ENCODE measurements around the gene TANC1.

Gene TANC1

DNA sequence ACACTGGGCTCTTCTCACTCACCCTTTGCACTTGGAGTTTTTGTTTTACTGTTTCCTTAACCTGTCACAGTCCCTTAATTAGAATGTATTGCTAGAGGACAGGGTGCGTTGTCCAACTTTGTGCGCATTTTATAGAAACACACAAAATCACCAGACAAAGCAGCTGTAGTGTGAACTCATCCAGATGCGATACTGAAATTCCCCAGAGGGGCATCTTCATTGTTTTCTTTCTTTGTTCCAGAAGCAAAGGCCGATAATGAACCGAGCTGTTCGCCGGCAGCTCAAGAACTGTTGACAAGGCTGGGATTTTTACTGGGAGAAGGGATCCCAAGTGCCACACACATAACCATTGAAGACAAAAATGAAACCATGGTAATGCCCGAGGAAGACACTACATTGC is 180.5 kb downstream of the TANC1 start:
- peak; percentile 71 for DNase-seq

DNA sequence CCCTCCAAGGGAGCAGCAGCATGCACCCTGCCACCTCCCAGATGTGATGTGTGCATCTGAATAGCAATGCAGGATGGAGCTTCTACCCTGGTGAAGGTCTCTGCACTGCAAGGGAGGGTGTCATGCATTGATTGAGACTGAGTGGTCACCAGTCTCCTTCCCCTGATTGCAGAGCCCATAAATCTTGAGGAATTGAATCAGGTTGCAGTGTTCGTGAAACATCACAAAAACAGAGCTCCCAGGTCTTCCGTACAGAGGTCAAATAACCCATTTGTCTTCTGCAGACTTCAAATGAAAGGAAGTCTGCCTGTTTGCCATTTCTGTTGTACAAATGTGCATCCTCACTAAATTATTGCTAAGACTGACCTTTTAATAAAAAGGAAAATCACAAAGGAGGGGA is 181.3 kb downstream of the TANC1 start:
- DNase-seq = no peak

DNA sequence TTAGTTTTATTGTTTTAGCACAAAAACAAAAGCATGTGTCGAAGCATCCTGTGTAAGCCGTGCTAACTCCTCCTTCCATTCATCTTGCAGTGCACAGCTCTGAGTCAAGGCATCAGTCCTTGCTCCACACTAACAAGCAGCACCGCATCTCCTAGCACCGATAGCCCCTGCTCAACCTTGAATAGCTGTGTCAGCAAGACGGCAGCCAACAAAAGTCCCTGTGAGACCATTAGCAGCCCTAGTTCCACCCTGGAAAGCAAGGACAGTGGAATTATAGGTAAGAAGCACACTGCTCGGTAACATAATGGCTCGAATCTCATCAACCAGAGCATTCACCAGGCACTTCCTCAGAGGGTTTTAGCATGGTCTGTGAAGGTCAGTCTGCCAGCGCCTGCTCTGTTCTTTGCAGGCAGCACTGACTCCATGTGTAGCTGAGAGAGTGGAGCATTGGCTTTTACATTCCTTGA is 181.9 kb downstream of the TANC1 start:
- peak; percentile 67 for DNase-seq

DNA sequence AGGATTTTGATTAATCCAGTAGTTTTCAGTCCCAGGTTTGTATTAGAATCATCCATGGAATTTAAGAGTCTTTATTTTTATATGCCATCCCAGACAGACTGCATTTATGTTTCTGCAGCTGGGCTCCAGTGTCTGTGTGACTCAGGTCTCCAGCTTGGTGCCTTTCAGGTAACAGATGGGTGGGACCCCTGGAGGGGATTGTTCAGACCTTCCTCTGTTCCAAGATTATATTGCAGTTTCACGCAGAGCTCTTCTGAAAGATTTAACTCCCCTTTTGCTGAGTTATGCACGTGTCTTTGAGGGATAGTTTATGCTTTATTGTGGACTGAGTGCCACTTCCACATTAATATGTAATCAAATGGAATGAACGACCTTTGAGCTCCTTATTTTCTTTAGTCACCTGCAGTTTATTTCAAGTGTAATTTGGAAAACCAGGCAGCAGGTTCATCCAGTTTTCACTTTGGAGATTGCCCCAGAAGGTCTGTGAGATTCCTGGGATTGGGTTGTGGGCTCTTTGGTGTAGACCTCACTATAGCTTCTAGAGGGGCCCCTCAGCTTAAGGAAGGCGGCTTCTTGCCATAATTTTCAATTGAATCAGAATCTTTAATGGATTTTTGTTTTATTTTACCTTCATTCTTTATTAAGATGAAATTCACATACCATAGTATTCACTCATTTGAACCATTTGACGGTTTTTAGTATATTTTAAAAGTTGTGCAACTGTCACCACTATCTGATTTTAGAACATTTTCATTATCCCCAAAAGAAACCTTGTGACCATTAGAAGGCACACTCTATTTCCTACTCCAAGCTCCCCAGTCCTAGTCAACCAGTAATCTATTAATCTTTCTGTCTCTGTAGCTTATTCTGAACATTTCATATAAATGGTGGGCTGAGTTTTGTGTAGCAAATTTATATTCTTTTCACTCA is 183.0 kb downstream of the TANC1 start:
- no peak for DNase-seq

DNA sequence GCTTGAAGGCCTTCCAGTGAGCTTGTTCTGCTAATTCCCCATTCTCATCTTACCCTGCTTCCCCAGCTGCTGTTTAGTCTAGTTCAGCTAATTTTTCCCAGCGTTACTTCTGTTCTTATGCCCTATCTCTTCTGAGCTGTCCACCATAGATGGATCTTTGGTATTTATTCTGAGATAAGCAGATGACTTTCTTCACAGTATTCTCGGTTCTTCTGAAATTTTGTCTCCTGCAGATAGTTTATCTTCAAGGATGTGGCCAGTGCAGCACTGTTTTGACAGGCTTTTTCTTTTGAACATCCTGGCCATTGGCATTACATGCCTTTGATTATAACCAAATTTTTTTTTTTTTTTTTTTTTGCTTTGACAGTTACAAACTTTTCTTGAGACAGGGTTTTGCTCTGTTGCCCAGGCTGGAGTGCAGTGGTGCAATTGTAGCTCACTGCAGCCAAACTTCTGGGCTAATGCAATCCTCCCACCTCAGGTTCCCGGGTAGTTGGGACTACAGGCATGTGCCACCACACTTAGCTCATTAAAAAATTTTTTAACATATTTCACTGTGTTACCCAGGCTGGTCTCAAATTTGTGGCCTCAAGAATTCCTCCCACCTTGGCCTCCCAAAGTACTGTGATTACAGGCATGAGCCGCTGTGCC is 183.8 kb downstream of the TANC1 start:
- no peak for DNase-seq

DNA sequence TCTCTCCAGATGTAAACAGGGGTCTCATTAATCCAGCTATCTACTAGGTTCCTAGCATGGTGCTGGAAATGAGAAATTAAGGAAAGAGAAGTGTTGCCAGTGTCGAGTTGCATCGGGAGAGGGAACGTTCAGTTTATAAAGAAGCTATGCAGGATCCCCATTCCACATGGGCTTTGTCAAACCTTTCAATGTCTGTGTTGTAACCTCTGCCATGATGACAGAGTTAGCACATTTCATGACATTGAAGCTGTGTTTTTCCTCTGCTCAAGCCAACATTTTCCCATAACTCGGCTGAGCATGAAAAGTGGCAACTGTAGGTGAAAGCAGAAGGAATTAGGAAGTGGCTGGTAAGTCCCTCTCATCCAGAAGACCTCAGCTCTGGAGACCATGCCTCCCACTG is 184.6 kb downstream of the TANC1 start:
- no peak for DNase-seq

DNA sequence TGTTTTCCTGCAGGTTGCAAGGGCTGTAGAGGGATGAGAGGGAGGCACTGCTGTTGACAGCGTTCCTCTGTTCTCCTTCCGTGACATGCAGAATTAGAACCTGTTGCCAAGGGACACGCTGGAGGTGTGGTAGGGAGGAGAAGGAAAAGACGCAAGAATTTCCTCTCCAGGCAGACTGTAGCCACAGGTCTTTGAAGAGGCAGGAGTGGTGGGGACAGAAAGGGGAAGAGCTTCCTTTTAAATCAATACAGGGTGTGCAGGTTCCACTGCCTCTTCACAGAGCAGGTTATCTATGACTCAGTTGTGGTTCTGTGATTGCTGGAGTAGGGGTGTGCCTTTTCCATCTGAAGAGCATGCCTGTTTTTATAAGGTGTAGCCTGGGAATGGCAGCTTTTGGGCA is 185.0 kb downstream of the TANC1 start:
- DNase-seq = no peak

DNA sequence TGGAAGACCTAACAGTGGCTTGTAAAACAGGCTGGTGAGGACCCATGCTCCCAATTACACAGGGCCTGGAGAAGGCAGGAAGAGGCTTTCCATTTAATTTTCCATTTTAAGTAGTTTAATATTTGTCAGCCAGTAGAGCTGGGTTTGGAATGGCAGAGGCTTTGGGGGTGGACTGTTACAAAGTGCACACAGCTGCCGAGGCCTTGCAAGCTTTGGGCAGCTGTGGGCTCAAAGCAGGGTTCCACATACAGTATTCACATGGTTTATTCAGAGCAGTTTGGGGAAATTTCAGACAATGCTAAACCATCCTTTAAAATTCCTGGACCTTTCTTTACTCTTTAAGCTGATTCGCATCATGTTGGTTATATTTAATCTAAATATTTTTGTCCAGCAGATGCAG is 185.5 kb downstream of the TANC1 start:
- no peak for DNase-seq

DNA sequence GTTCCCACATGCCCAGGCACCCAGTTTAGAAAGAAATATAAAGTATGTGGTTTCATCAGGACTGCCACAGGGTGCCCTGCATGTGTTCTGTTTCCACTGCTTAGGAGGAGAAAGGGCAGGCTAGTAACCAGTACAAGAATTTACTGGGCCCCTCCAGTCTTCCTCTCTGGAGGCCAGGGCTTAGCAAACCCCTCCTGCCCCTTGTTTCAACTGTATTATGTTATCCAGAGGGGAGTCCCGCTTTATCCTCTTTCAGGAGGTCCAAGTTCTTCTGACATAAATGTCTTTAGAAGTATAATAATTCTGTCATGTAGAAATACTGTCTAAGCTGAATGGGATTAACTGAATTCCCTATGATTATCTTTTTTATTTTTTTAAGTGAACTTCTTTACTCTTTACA is 185.9 kb downstream of the TANC1 start:
- no peak for DNase-seq

DNA sequence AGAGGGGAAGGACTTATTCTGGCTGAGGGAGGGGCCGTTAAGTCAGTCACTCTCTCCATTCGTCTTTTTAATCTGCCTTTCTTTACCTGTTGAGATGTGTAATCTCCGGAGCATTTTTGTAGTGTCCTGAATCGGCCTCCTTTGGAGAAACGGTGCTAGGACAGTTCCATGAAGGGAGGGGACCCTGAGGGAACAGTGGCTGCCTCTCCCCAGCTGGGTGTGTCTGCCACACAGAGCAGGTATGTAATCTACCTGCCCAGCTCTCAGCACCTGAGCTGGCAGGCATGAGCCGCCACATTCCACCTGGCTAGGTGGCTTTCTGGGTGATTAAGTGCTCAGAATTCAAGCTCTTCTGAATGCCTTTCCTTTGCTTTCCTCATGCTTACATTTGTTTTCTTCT is 186.9 kb downstream of the TANC1 start:
- DNase-seq = peak; percentile 26

DNA sequence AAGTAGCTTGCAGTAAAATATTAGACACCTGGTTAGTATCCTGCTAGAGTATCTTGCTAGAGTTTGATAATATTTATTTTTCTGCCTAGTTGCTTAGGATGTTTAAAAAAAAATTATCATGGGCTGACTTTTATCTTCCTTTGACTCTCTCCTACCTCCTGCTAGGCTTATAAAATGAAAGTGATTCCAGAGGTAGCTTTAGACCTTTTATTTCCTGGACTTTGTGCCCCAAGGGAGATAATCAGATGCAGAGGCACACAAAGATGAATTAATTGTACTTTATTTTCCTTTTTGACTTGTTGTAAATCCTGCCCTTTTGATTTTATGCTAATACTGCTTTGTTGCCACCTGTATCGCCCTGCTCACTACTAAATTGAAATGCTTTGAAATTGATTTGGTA is 187.4 kb downstream of the TANC1 start:
- no peak for DNase-seq

DNA sequence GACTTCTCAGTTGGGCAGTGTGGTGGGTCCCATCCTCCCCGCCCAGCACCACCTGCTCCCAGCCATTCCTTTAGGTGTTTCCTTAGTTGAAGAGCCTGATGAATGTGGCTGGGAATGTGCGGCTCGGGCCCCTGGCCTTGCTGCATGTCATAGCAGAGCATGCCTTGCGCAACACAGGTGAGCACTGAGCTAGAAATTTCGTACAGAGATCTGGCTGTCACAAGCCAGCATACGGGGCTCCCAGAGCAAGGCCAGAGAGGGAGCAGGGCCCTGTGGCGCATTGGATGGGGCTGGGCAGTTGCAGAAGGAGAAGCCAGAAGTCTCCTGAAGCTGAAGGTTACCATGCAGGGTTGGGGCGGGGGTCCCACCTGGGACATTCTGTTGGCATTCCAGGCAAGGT is 188.4 kb downstream of the TANC1 start:
- no peak for DNase-seq

DNA sequence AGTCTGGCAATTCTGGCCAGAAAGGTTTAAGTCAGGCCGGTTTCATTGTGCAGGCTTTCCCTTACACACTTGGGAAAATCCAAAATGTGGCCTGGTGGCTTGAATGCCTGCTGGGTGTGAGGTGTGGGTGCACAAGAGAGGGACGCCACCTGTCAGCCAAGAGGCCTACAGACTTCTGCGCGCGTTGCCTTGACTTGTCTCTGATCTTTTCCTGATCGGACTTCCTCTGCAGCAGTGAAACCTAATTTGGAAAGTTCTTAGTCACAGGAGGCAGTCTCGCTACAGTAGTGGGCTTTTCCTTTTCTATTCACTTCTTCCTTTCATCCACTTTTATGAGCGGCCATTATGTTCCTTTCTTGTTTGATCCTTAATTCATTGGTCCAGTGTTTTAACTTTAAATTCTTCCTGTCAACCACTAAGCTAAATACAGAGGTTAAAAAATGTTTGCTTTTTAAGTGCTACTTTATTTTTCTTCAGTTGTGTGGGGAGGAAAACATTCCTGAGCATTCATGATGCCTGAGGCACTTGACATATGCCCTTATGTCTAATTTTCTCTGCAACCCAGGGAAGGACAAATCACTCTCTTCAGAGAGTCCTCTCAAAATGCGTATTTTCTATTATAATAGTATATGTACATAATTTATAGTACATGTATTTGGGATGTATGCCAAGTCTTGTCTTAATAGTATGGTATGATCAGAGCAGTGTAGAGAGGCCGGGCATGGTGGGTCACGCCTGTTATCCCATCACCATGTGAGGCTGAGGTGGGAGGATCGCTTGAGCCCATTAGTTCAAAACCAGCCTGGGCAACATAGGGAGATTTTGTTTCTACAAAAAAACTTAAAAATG is 189.1 kb downstream of the TANC1 start:
- no peak for DNase-seq

DNA sequence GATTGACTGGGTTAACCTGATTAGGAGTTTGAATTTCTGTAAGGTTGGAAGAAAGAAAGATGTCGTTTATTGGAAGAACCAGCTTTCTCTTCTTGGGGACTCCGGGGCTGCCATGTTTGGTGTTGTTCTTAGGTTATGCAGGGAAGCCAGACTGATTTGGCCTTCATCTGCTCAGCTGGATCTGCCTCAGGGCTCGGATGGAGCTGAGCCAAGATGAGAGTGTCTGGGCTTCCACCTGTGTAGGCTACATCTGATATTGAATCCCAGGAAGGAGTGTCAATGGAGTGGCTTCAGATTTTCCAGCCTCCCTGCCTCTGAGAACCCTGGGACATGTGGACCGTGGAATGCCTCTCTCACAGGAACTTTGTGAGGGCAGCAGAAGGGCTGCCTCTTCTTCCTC is 192.0 kb downstream of the TANC1 start:
- DNase-seq = no peak

DNA sequence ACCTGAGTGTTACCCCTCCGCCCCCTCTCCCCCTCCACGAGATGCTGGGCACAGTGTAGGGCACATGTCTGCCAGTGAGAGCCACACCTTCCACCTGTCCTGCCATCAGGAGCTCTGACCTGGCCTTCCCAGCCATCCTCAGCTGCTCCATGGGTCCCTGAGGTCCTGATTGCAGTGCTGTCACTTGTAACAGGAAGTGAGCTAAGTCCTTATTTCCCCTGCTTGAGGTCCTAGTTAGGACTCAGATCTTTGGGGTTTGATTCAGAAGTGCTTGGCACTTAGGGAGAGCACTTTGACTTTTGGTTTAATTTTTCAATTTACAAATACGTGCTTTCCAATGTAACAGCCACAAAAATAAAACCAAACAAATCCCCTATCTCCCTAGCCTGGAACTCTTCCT is 192.5 kb downstream of the TANC1 start:
- no peak for DNase-seq

DNA sequence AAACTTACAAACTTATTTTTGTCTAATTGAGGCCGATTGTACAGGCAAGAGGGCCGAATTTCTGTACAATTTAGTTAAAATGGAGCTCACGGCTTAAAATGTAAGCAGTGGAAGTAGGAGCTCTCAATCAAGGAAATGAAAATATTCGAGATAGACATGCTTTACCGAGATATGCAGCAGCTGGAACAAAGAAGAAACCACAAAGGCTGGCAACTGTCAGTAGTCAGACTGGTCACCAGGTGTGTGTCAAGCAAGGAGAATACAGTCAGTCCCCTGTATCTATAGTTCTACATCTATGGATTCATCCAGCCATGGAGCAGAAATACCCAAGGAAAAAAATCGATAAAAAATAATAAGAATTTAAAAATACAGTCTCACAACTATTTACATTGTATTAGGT is 195.5 kb downstream of the TANC1 start:
- no peak for DNase-seq

DNA sequence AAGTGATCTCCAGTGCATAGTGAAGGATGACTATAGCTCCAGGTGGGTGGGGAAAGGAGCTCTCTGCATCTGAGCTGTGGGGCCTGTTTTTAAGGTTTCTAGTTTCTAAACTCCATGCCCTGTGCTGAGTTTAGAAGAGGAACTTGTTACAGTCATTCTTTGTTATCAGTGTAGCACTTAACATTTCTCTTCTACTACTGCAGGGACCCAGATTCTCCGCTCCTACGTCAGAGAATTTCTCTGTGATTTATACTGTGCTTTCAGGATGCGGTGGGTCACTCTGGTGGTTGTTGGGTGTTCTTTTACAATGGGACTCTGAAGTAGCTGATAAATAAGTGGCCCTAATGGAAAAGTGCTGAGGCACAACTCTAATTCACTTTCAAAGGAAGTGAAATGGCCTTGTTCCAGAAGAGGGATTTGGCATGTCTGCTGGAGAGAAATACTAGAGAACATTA is 196.0 kb downstream of the TANC1 start:
- no peak for DNase-seq

DNA sequence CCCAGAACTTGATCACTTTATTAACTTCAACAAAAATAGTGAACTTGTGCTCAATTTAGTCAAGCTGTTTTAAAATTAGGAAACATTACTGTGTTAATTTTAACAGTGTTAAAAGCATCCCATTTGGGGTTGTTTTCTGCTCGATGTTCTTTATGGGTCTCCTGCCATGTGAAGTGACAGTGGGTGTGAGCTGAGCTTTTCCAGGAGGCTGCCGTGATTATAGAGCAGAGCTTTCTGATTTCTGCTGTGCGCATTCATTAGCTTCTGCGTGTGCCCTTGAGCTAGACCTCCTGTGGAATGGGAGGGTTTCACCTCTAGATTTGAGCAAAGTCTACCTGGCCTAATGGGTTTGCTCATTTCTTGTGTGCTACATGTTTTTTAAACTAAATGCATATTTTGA is 196.6 kb downstream of the TANC1 start:
- DNase-seq = no peak

DNA sequence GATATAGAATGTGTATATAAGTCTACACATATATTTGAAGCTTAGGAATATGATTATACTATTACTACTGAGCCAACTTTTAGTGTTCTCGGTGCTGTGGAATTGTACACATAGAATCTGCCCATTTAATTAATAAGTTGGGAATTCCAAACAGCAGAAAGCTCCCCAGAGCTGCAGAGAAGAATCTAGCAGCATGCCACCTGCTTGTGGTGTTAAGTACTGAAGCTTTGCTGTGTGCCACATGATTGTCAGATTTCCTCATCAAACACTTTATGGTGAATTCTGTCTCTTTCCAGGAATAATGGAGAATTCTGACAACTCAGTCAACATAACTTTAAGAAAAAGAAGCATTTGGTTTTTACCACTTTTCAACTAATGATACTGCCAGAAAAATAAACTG is 200.3 kb downstream of the TANC1 start:
- DNase-seq = no peak

DNA sequence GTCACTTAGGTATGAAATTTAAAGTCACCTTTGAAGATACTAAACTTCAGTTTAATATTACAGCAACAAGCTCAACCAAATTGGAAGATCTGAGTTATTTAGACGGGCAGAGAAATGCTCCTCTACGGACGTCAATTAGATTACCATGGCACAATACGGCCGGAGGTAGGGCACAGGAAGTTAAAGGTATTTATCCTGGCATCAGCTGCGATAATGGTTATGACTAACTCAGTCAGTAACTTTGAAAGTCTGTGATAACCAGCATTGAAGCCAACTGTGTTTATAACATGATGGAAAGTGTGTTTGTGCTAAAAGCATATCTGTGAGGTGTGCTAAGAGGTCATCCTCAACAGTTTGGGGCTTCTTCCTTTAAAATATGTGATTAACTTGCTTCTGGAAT is 200.7 kb downstream of the TANC1 start:
- DNase-seq = no peak

DNA sequence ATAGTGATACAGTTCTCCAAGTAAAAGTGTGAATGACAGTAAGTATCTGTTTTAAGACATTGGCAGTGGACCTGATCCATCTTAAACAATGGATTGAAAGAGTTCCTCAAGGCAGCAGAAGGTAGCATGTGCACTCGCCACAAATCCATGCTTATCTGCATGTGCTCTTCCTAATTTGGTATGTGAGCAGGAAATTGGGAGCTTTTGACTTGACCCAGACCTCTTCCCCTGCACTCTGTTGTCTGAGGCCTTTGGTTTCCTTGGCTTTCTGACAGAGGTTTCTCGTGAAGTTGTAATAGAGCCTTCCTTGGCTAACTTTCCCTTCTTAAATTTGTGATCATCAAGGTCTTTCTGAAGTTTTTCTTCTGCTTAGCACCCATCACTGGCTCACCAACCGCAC is 204.0 kb downstream of the TANC1 start:
- no peak for DNase-seq

DNA sequence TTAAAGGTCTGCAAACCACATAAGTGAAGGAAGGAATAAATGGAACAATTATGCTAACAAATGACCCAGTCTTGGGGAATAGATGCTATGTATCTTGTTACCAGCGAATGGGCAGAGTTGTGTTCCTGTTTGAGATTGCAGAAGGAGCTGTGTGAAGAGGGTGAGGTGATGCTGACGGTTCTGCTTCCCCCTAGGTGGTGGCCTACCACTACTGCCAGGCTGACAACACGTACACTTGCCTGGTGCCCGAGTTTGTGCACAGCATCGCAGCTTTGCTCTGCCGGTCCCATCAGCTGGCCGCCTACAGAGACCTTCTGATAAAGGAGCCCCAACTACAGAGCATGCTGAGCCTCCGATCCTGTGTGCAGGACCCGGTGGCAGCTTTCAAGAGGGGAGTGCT is 206.3 kb downstream of the TANC1 start:
- DNase-seq = no peak

DNA sequence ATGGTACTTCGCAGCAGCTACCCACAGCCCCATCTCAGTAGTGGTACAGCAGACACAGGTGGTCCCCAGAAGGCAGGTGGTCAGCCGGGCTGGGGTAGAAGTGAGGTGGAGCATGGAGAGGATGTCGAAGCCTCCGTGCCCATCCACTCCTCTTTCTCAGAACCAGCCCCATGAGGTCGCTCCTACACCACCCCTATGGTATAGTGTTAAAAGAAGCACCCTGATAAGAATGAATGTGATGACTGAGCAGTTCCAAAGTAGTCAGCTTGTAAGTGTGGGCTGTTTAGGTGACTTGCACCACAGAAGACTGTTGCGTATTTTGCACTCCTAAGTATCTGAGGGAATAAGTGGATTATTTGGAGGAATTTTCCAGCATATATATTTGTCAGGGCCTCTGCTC is 206.7 kb downstream of the TANC1 start:
- DNase-seq = no peak

Measured in eye (tissue), 1 donor.